Keratinocyte (primary cell): Measurements from ENCODE around the gene TMEM143. TPM values are rescaled to one million over a fixed set of nuclear protein-coding genes. Genes with fewer than 3 reads are reported as not detected.
A peak's percentile ranks its signal among the peaks of the same experiment; 100 is the strongest.

Experiments used
- DNase-seq: peaks from one replicate; pipeline ENCODE4 v3.0.0-alpha.2; 2011; ENCODE audit warnings: low read depth, missing footprints, low spot score
- FAIRE-seq: peaks from 2 replicates; lab custom pipeline; 2011; peaks lifted over from hg19 to GRCh38; lab: Jason Lieb, UNC
- H2AFZ ChIP-seq: 2 replicates; pipeline ENCODE4 v1.6.0; 2012; ENCODE audit warnings: low read length, control low read depth, inconsistent platforms; ENCODE audit not compliant: control insufficient read depth
- H3K27ac ChIP-seq: 2 replicates; pipeline ENCODE4 v1.5.1; 2011; ENCODE audit warnings: low read length; ENCODE audit not compliant: control insufficient read depth, insufficient read depth
- H3K27me3 ChIP-seq: 3 replicates; pipeline ENCODE4 v1.6.0; 2011; ENCODE audit warnings: low read length; ENCODE audit not compliant: control insufficient read depth, insufficient read depth; ENCODE audit errors: extremely low read depth
- H3K36me3 ChIP-seq, 2 experiments: 2 replicates in 1 of 2; 3 replicates in 1 of 2; pipeline ENCODE4 v1.5.1; 2011; ENCODE audit warnings: low read length in 2 of 2, mild to moderate bottlenecking in 1 of 2; ENCODE audit not compliant: control insufficient read depth in 2 of 2, insufficient read depth in 2 of 2; ENCODE audit errors: extremely low read depth in 1 of 2
- H3K4me1 ChIP-seq: 3 replicates; pipeline ENCODE4 v1.5.1; 2011; ENCODE audit warnings: low read length; ENCODE audit not compliant: control insufficient read depth, insufficient read depth; ENCODE audit errors: extremely low read depth
- H3K4me2 ChIP-seq: 3 replicates; pipeline ENCODE4 v1.6.0; 2011; ENCODE audit warnings: low read depth, low read length; ENCODE audit not compliant: control insufficient read depth, insufficient read depth; ENCODE audit errors: extremely low read depth
- H3K4me3 ChIP-seq, 3 experiments: fragments of 200-600 bp in 1 of 3; sonication (generic) in 1 of 3; 2 replicates in 2 of 3; 3 replicates in 1 of 3; pipeline ENCODE4 v1.5.1; 2011 to 2016; ENCODE audit warnings: low read length in 3 of 3, mild to moderate bottlenecking in 3 of 3, control low read depth in 2 of 3, inconsistent platforms in 1 of 3, low read depth in 1 of 3, mixed read lengths in 1 of 3, mixed run types in 1 of 3, moderate library complexity in 1 of 3; ENCODE audit not compliant: control insufficient read depth in 2 of 3, insufficient read depth in 2 of 3; ENCODE audit errors: extremely low read depth in 1 of 3
- H3K79me2 ChIP-seq: 2 replicates; pipeline ENCODE4 v1.6.0; 2012; ENCODE audit warnings: low read length; ENCODE audit not compliant: control insufficient read depth, insufficient read depth
- H3K9ac ChIP-seq: 3 replicates; pipeline ENCODE4 v1.6.0; 2011; ENCODE audit warnings: low read length; ENCODE audit not compliant: control insufficient read depth, insufficient read depth; ENCODE audit errors: extremely low read depth
- H3K9me1 ChIP-seq: 3 replicates; pipeline ENCODE4 v1.6.0; 2011; ENCODE audit warnings: low read length; ENCODE audit not compliant: control insufficient read depth, insufficient read depth; ENCODE audit errors: extremely low read depth
- H3K9me3 ChIP-seq: 2 replicates; pipeline ENCODE4 v1.5.1; 2012; ENCODE audit warnings: low read depth, low read length; ENCODE audit not compliant: control insufficient read depth
- H4K20me1 ChIP-seq: 3 replicates; pipeline ENCODE4 v1.6.0; 2011; ENCODE audit warnings: low read length; ENCODE audit not compliant: control insufficient read depth, insufficient read depth; ENCODE audit errors: extremely low read depth
- EZH2 ChIP-seq: IDR thresholded peaks from one replicate; pipeline ENCODE4 v1.6.1; 2012; ENCODE audit warnings: inconsistent platforms, mild to moderate bottlenecking, low read length, moderate library complexity
- dilution Hi-C: fragments of 300-500 bp; cut with MboI; formaldehyde crosslinking; loops from one replicate; pipeline ENCODE4 v1.7.0; 2020; ENCODE audit warnings: low sequenced_read_pairs; ENCODE audit not compliant: extremely low pct_ligation_motif_present
- polyA plus RNA-seq, 5 experiments: library from polyadenylated mRNA; depleted of rRNA in 3 of 5; stranded (reverse) in 3 of 5; stranded (forward) in 1 of 5; unstranded in 1 of 5; fragments of >200 nt; gene quantifications; 1 replicate in 1 of 5; 2 replicates in 3 of 5; 3 replicates in 1 of 5; pipeline versions ENCODE4 v1.2.1 to v1.2.3, GENCODE V29; 2011 to 2012; ENCODE audit warnings: missing spikeins in 2 of 5, low read depth in 1 of 5, low replicate concordance in 1 of 5
- TF ChIP-seq, protein P1 (sequence below), 3 experiments: IDR thresholded peaks in 1 of 3; conservative IDR thresholded peaks in 1 of 3; optimal IDR thresholded peaks in 1 of 3; 2 replicates in 2 of 3; 3 replicates in 1 of 3; pipeline versions ENCODE3 to v1.5.1; 2011; ENCODE audit warnings: low read length in 3 of 3, mild to moderate bottlenecking in 3 of 3, moderate library complexity in 2 of 3, control low read depth in 1 of 3, inconsistent platforms in 1 of 3; ENCODE audit not compliant: insufficient read depth in 2 of 3; ENCODE audit errors: extremely low read depth in 1 of 3

The TMEM143 gene
- polyA plus RNA-seq, 1 donor (not counting 4 experiments of a cell fraction or from before 2014, with no cell fraction given): 2.9 TPM

GRCh38 chr19:48401287-48401686 lies 37.5 kb upstream of the TMEM143 start:
- Histone ChIP-seq H3K4me1 (peaks cover 14% of the 10 kb centered on the region), H3K27ac (no peak overlapping the region), H3K4me3 (no peak overlapping the region), H2AFZ (no peak overlapping the region), H3K4me2 (no peak overlapping the region), H3K79me2 (no peaks in the 10 kb centered on the region), H3K36me3 (no peaks in the 10 kb centered on the region), H4K20me1 (no peaks in the 10 kb centered on the region), H3K9me3 (no peaks in the 10 kb centered on the region), H3K9ac (no peak overlapping the region), H3K9me1 (no peaks in the 10 kb centered on the region), H3K27me3 (no peaks in the 10 kb centered on the region)
- no peak for DNase-seq
- no peak for TF ChIP-seq EZH2
- TF ChIP-seq, protein P1, sequence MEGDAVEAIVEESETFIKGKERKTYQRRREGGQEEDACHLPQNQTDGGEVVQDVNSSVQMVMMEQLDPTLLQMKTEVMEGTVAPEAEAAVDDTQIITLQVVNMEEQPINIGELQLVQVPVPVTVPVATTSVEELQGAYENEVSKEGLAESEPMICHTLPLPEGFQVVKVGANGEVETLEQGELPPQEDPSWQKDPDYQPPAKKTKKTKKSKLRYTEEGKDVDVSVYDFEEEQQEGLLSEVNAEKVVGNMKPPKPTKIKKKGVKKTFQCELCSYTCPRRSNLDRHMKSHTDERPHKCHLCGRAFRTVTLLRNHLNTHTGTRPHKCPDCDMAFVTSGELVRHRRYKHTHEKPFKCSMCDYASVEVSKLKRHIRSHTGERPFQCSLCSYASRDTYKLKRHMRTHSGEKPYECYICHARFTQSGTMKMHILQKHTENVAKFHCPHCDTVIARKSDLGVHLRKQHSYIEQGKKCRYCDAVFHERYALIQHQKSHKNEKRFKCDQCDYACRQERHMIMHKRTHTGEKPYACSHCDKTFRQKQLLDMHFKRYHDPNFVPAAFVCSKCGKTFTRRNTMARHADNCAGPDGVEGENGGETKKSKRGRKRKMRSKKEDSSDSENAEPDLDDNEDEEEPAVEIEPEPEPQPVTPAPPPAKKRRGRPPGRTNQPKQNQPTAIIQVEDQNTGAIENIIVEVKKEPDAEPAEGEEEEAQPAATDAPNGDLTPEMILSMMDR (optimal IDR thresholded peaks at IDR 0.05 in 1 of 3, IDR thresholded peaks at IDR 0.05 in 1 of 3, conservative IDR thresholded peaks at IDR 0.05 in 1 of 3; ENCODE audit: extremely low read depth in 1 of 3, insufficient read depth in 2 of 3, low read length in 3 of 3): no peak
- dilution Hi-C loops: no loop called here
- FAIRE-seq: no peak

GRCh38 chr19:48400018-48400742 lies 36.4 kb upstream of the TMEM143 start:
- H3K36me3 ChIP-seq: no peaks in the 10 kb centered on the region
- FAIRE-seq (no peak), DNase-seq (no peak)
- H3K9ac ChIP-seq: no peak overlapping the region
- peaks cover 11% of the 10 kb centered on the region for H3K27me3 ChIP-seq
- no peaks in the 10 kb centered on the region for H3K9me3 ChIP-seq
- no peak overlapping the region for H3K27ac ChIP-seq
- no peak overlapping the region for H3K4me3 ChIP-seq
- peak overlapping the region; percentile 39 for H3K4me2 ChIP-seq
- no peak for TF ChIP-seq EZH2
- H3K4me1 ChIP-seq: peaks cover 10% of the 10 kb centered on the region
- H4K20me1 ChIP-seq: no peaks in the 10 kb centered on the region
- H2AFZ ChIP-seq: no peak overlapping the region
- no peaks in the 10 kb centered on the region for H3K9me1 ChIP-seq
- no peaks in the 10 kb centered on the region for H3K79me2 ChIP-seq
- dilution Hi-C loops: no loop called here
